ENCODE results near the gene EMILIN1. TPM values are rescaled to one million over a fixed set of nuclear protein-coding genes. Genes with fewer than 3 reads are reported as not detected.

The EMILIN1 gene
- polyA plus RNA-seq, 3 donors from 2014 or later = 0.80 to 1.3 (median 0.92) TPM

DNA sequence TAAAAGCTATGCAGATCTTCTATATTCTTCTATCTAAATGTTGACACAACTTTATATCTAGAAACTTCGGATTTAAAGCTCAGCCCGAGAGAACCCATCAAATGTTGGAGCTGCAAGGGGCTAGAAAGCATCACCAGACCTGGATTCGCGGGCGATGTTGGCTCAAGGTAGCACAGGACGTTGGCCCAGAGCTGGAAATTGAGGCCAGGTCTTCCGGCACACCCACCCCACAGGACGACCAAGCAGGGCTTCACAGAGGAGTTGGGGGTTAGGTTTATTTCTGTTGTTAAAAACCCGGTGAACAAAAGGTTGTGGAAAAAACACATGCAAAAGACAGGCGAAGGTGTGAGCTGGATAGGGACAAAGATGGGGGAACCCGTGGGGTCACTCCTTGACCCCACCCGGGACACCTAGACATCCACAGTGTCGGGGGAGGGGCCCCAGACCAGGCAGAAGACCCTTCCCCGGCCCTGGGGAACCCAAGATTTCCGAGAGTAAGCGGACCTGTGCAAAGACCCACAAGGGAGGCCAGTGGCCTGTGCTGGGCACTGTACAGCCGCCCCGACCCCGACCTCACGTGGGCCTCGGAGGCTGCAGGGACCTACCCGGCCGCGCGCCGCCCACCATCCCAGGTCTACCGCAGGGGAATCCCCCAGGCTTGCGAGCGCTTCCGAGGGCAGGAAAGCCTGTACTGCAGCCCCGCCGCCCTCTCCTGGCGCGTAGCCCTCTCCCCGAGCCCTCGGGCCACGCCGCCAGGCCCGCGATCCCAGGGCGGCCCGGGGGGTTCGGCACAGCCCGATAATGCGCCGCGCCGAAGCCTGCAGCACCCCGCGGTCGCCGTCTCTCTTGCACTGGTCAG, 28.8 kb upstream of the EMILIN1 start:
- Mint-ChIP-seq H3K9me3 (peaks cover 0 to 11% (median 5%) of the 10 kb centered on the region in 6 donors), H3K27me3 (ENCODE audit: low read depth in 3 of 3) (peaks cover 22 to 30% (median 22%) of the 10 kb centered on the region in 3 donors)
- peak; percentile 67 to 72 (median 68) for DNase-seq

GRCh38 chr2:27050281-27050995, 28.0 kb upstream of the EMILIN1 start:
- Mint-ChIP-seq H3K4me1 (peaks cover 22 to 28% of the 10 kb centered on the region in 2 donors), H3K4me3 (peak overlapping the region; percentile 94 to 100 (median 97)), H3K36me3 (peaks cover under 1 to 8% (median 6%) of the 10 kb centered on the region in 3 donors), H3K9me3 (peaks cover 0 to 11% (median 5%) of the 10 kb centered on the region in 6 donors), H3K27me3 (ENCODE audit: low read depth in 3 of 3) (peaks cover 22 to 30% (median 22%) of the 10 kb centered on the region in 3 donors), H3K27ac (peak overlapping the region; percentile 96 to 99 (median 98))
- DNase-seq = peak; percentile 92 to 93 (median 92)

More for the DNA sequence above, 28.8 kb upstream of the EMILIN1 start:
- Mint-ChIP-seq H3K4me1 (peaks cover 22 to 28% of the 10 kb centered on the region in 2 donors), H3K27ac (peak overlapping the region; percentile 96 to 99 (median 98)), H3K4me3 (peak overlapping the region; percentile 94 to 100 (median 97)), H3K36me3 (peaks cover 0 to 8% (median 3%) of the 10 kb centered on the region in 3 donors)

DNA sequence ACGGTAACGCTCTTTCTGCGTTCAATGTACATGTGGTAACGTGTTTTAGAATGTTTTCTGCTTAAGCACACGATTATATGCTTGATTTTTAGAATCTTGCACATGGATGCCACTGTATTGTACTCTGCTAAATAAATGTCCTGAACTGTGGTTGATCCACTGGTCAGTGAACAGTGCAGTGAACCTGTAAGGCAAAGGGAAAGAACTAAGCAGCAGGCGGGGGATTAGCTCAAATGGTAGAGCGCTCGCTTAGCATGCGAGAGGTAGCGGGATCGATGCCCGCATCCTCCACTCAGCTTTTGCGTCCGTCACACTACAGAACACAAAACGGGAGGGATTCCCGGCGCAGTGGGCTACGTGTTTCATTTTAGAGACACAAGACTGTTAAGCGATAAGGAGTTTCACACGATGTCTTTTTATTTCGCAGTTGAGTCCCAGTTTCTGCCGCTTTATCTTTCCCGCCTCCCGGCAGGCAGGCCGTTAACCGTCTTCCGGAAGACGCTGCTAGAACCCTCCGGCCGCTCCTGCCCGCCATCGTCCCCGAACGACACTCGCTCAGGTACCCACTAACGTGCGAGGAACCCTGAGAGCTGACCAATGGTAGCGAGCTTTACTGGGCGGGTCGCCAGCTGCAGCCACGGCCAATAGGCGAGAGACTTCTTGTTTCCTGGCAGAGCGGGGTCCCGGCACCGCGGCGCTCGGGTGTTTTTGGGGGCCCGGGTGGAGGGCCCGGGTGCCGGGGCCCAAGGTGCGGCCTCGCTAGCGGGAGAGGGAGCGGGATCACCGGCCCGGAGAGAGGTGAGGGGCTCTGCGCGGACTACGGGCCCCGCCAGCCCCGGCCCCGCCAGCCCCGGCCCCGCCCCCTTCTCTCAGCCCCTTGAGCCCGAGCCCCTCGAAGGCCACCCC, 27.2 kb upstream of the EMILIN1 start, which contains the start of gene AGBL5:
TSS of gene AGBL5 (plus strand) at position 673 of the 906 bp plus-strand sequence. CDS start 1,291 bp downstream, outside the sequence.
- peaks cover 0 to 11% (median 5%) of the 10 kb centered on the region in 6 donors for H3K9me3 Mint-ChIP-seq
- peak; percentile 94 to 96 (median 95) for DNase-seq
- H3K27ac Mint-ChIP-seq = peak within 1 kb of the TSS; percentile 96 to 99 (median 98)
- H3K4me3 Mint-ChIP-seq = peak within 1 kb of the TSS; percentile 94 to 100 (median 97)
- H3K36me3 Mint-ChIP-seq = peaks cover 3 to 11% (median 8%) of the 10 kb centered on the region in 3 donors
- peaks cover 22 to 29% (median 24%) of the 10 kb centered on the region in 3 donors for H3K27me3 Mint-ChIP-seq (ENCODE audit: low read depth in 3 of 3)
- peaks cover 22 to 28% of the 10 kb centered on the region in 2 donors for H3K4me1 Mint-ChIP-seq

DNA sequence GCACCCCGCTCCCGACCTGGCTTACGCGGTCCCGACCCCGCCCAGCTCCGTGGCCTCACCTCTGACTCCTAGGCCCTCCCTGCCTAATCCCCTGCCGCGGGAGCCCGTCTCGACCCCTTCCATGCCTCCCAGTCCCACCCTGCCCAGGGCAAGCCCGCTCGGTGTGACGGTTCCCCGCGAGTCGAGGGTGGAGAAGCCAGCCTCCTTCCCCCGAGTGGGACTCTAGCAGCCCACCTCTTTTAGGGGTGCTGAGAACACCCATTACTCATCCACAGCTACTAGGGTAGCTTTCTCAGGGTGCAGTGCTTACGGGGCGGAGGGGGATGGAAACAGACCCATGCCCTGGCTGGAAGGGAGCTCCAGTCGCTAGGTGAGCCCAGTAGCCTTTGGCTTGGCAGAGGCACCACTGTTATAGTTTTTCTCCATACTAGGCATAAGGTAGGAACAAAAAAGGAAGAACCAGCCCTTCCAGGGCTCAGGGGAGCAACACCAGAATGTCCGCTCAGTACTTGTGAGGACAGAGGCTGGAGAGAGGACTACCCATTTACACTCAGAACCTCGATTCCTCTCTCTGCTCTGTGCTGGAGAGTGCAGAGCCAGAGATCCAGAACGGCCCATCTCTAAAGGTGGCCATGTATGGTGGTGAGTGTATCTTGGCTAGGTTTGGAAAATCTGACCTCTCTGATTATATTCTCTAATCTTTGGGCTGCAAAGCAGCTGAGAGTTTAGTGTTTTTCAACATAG, 26.3 kb upstream of the EMILIN1 start:
- DNase-seq = no peak
- H3K9me3 Mint-ChIP-seq = peaks cover 0 to 11% (median 5%) of the 10 kb centered on the region in 6 donors
- H3K36me3 Mint-ChIP-seq = peaks cover 3 to 11% (median 8%) of the 10 kb centered on the region in 3 donors
- H3K4me1 Mint-ChIP-seq = peaks cover 22 to 28% of the 10 kb centered on the region in 2 donors
- H3K4me3 Mint-ChIP-seq = peak overlapping the region; percentile 85 to 100 (median 89)
- H3K27ac Mint-ChIP-seq = peak overlapping the region in 5 of 6 donors; percentile 69 to 96 (median 81)
- H3K27me3 Mint-ChIP-seq (ENCODE audit: low read depth in 3 of 3) = peaks cover 22 to 29% (median 24%) of the 10 kb centered on the region in 3 donors

GRCh38 chr2:27053321-27053720, 25.1 kb upstream of the EMILIN1 start:
- peaks cover 0 to 11% (median 5%) of the 10 kb centered on the region in 6 donors for H3K9me3 Mint-ChIP-seq
- peaks cover 3 to 11% (median 8%) of the 10 kb centered on the region in 3 donors for H3K36me3 Mint-ChIP-seq
- H3K4me3 Mint-ChIP-seq = peak overlapping the region; percentile 14 to 94 (median 51)
- peaks cover 22 to 29% (median 24%) of the 10 kb centered on the region in 3 donors for H3K27me3 Mint-ChIP-seq (ENCODE audit: low read depth in 3 of 3)
- no peak for DNase-seq
- H3K4me1 Mint-ChIP-seq = peaks cover 21 to 28% of the 10 kb centered on the region in 2 donors
- peak overlapping the region in 2 of 6 donors; percentile 65 to 69 for H3K27ac Mint-ChIP-seq

GRCh38 chr2:27053776-27054175, 24.6 kb upstream of the EMILIN1 start:
- no peak for DNase-seq
- Mint-ChIP-seq H3K9me3 (peaks cover 0 to 11% (median 5%) of the 10 kb centered on the region in 6 donors), H3K27me3 (ENCODE audit: low read depth in 3 of 3) (peaks cover 22 to 28% (median 24%) of the 10 kb centered on the region in 3 donors), H3K4me3 (peak overlapping the region in 1 of 5 donors; percentile 1), H3K27ac (no peak overlapping the region), H3K4me1 (peaks cover 20 to 28% of the 10 kb centered on the region in 2 donors), H3K36me3 (peaks cover 3 to 11% (median 8%) of the 10 kb centered on the region in 3 donors)

DNA sequence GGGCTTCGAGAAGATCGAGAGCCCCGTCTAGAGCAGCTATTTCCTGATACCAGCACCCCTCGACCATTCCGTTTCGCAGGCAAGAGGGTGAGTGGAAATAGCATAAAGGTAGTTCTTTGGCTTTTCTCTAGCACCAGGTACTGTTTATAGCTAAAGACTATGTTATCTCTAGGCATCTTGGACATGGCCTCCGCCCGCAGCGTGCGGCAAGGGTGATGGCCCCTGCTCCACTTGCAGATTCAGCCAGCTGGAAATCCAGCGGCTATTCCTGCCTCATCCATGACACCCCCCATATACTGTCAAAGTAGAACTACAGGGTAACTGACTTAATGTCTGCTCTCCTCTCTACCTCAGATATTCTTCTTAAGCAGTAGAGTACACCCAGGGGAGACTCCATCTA, 23.7 kb upstream of the EMILIN1 start:
- H3K9me3 Mint-ChIP-seq = peaks cover 0 to 11% (median 5%) of the 10 kb centered on the region in 6 donors
- H3K36me3 Mint-ChIP-seq = peaks cover 3 to 11% (median 8%) of the 10 kb centered on the region in 3 donors
- DNase-seq = no peak
- H3K4me1 Mint-ChIP-seq = peaks cover 15 to 22% of the 10 kb centered on the region in 2 donors
- H3K4me3 Mint-ChIP-seq = no peak overlapping the region
- H3K27me3 Mint-ChIP-seq (ENCODE audit: low read depth in 3 of 3) = peaks cover 15 to 22% (median 18%) of the 10 kb centered on the region in 3 donors
- H3K27ac Mint-ChIP-seq = peak overlapping the region in 1 of 6 donors; percentile 2

GRCh38 chr2:27057184-27057583, 21.2 kb upstream of the EMILIN1 start:
- H3K27me3 Mint-ChIP-seq (ENCODE audit: low read depth in 3 of 3) = peaks cover 0 to 1% (median 1%) of the 10 kb centered on the region in 3 donors
- no peak overlapping the region for H3K4me3 Mint-ChIP-seq
- H3K36me3 Mint-ChIP-seq = peaks cover 0 to 11% (median 3%) of the 10 kb centered on the region in 3 donors
- DNase-seq = no peak
- no peaks in the 10 kb centered on the region for H3K9me3 Mint-ChIP-seq
- peaks cover 4 to 5% of the 10 kb centered on the region in 2 donors for H3K4me1 Mint-ChIP-seq
- no peak overlapping the region for H3K27ac Mint-ChIP-seq

DNA sequence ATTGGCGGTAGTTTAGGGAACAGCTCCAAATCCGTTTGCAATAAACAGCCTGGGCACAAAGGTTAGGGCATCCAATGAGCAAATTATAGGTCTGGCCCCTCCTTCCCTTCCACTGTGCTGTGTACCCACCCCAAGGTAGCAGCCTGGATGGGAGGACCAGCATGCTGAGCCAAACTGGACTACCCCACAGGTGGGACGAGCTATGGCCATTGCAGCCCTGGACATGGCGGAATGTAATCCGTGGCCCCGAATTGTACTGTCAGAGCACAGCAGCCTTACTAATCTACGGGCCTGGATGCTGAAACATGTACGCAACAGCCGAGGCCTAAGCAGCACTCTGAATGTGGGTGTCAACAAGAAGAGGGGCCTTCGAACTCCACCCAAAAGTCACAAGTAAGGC, 20.2 kb upstream of the EMILIN1 start:
- Mint-ChIP-seq H3K9me3 (no peaks in the 10 kb centered on the region), H3K4me1 (peaks cover 3 to 5% of the 10 kb centered on the region in 2 donors), H3K27ac (no peak overlapping the region), H3K4me3 (no peak overlapping the region), H3K36me3 (peaks cover 4 to 11% (median 7%) of the 10 kb centered on the region in 3 donors), H3K27me3 (ENCODE audit: low read depth in 3 of 3) (peaks cover 0 to 2% (median 1%) of the 10 kb centered on the region in 3 donors)
- DNase-seq = no peak

GRCh38 chr2:27059141-27059820, 19.1 kb upstream of the EMILIN1 start:
- H3K27ac Mint-ChIP-seq = no peak overlapping the region
- no peak for DNase-seq
- peaks cover 0 to 4% (median 1%) of the 10 kb centered on the region in 3 donors for H3K27me3 Mint-ChIP-seq (ENCODE audit: low read depth in 3 of 3)
- no peak overlapping the region for H3K4me3 Mint-ChIP-seq
- peaks cover 4 to 11% (median 7%) of the 10 kb centered on the region in 3 donors for H3K36me3 Mint-ChIP-seq
- H3K4me1 Mint-ChIP-seq = peaks cover 3 to 5% of the 10 kb centered on the region in 2 donors
- H3K9me3 Mint-ChIP-seq = no peaks in the 10 kb centered on the region

DNA sequence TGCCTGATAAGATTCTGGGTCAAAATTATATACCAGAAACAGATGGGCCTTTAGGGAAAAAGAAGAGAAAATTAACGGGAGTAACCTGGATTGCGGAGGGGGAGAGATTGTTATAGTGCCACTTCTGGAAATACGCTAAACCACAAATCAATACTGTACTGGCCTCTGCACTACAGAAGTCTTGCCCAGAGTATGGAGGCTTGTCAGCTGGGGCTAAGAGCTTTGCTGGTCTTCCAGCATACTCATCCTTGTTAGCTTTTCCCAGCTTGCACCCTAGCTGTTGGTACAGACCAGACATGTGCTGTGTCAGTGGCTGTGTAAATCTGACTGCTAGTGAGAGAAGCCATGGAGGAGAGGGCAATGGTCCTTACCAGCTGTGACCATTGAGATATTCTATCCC, 18.1 kb upstream of the EMILIN1 start:
- peaks cover 4 to 8% (median 7%) of the 10 kb centered on the region in 3 donors for H3K36me3 Mint-ChIP-seq
- no peaks in the 10 kb centered on the region for H3K9me3 Mint-ChIP-seq
- peaks cover 0 to 4% (median 1%) of the 10 kb centered on the region in 3 donors for H3K27me3 Mint-ChIP-seq (ENCODE audit: low read depth in 3 of 3)
- DNase-seq = no peak
- peak overlapping the region in 1 of 6 donors; percentile 23 for H3K27ac Mint-ChIP-seq
- no peak overlapping the region for H3K4me3 Mint-ChIP-seq
- peaks cover 3 to 7% of the 10 kb centered on the region in 2 donors for H3K4me1 Mint-ChIP-seq

Data from immature natural killer cell (primary cell).